ENCODE measurements around the gene DACT1. TPM values are rescaled to one million over a fixed set of nuclear protein-coding genes. Genes with fewer than 3 reads are reported as not detected.

DACT1 gene
- total RNA-seq, 1 donor from 2014 or later: 3.0 TPM

- H3K4me1 Mint-ChIP-seq: peaks cover 46% of the 10 kb centered on the region
- no peak for TF ChIP-seq CTCF (IDR thresholded peaks at IDR 0.05)
- peaks cover 2% of the 10 kb centered on the region for H3K36me3 Mint-ChIP-seq (ENCODE audit: low read depth)
- no peak for ATAC-seq (ENCODE audit: low read depth)
- intact Hi-C loops (cut with micrococcal nuclease): loop anchor here (5.0 to 10.0 kb wide), 8 partner anchors 134 to 1371 kb away; partner anchors contain the start of genes AP5M1, DAAM1, EXOC5 and GPR135
- H3K9me3 Mint-ChIP-seq: no peaks in the 10 kb centered on the region
- H3K27ac Mint-ChIP-seq: no peak overlapping the region
- CTCF ChIA-PET: no interaction called here
- no peak for DNase-seq
- H3K4me3 Mint-ChIP-seq: no peak overlapping the region
- H3K27me3 Mint-ChIP-seq: peaks cover 20% of the 10 kb centered on the region
- POLR2A ChIA-PET: interaction anchor here (0.6 kb wide), 1 partner anchor 20 kb away, joined by 5 read pairs; no protein-coding TSS in a partner anchor
These were observed 1.6 kb upstream of the DACT1 start for GRCh38 chr14:58636129-58636528.

- Mint-ChIP-seq H3K4me1 (peaks cover 46% of the 10 kb centered on the region), H3K27me3 (peaks cover 17% of the 10 kb centered on the region), H3K36me3 (ENCODE audit: low read depth) (peaks cover 4% of the 10 kb centered on the region), H3K27ac (peak overlapping the region; percentile 90), H3K4me3 (peak overlapping the region; percentile 94), H3K9me3 (no peaks in the 10 kb centered on the region)
- ATAC-seq (ENCODE audit: low read depth) (no peak), DNase-seq (no peak)
- ChIA-PET CTCF (interaction anchor here (0.7 kb wide), 1 partner anchor 136 kb away, joined by 3 read pairs; no protein-coding TSS in a partner anchor), POLR2A (interaction anchor here (0.7 to 1.2 kb wide), 3 partner anchors 210 to 393 kb away, joined by 3 to 6 read pairs (median 3); partner anchors contain the start of genes KIAA0586, PSMA3 and TIMM9)
- no peak for TF ChIP-seq CTCF (IDR thresholded peaks at IDR 0.05)
- intact Hi-C loops (cut with micrococcal nuclease): loop anchor here (1.0 to 10.0 kb wide), 9 partner anchors 135 to 1372 kb away; partner anchors contain the start of genes AP5M1, DAAM1, EXOC5 and GPR135
These were observed 747 bp upstream of the DACT1 start for GRCh38 chr14:58637040-58637390.

GRCh38 chr14:58638231-58639197, 752 bp downstream of the DACT1 start:
- Mint-ChIP-seq H3K4me3 (peak overlapping the region; percentile 83), H3K27ac (peak overlapping the region; percentile 50), H3K36me3 (ENCODE audit: low read depth) (peaks cover 4% of the 10 kb centered on the region), H3K27me3 (peaks cover 17% of the 10 kb centered on the region), H3K9me3 (no peaks in the 10 kb centered on the region), H3K4me1 (peaks cover 46% of the 10 kb centered on the region)
- POLR2A ChIA-PET: interaction anchor here (0.6 kb wide), 2 partner anchors 9 to 11 kb away, joined by 3 to 5 read pairs; no protein-coding TSS in a partner anchor
- intact Hi-C loops (cut with micrococcal nuclease): loop anchor here (5.0 to 10.0 kb wide), 8 partner anchors 136 to 1374 kb away; partner anchors contain the start of genes AP5M1, DAAM1, EXOC5 and GPR135
- peak; percentile 21 for ATAC-seq (ENCODE audit: low read depth)
- CTCF ChIA-PET: interaction anchor here (0.7 to 1.2 kb wide), 2 partner anchors 137 to 380 kb away, joined by 3 to 4 read pairs; no protein-coding TSS in a partner anchor
- TF ChIP-seq CTCF (IDR thresholded peaks at IDR 0.05): no peak
- DNase-seq: no peak

- no peak for DNase-seq
- intact Hi-C loops (cut with micrococcal nuclease): loop anchor here (5.0 to 10.0 kb wide), 8 partner anchors 137 to 1374 kb away; partner anchors contain the start of genes AP5M1, DAAM1, EXOC5 and GPR135
- Mint-ChIP-seq H3K27ac (peak overlapping the region; percentile 50), H3K36me3 (ENCODE audit: low read depth) (peaks cover 4% of the 10 kb centered on the region), H3K27me3 (peaks cover 17% of the 10 kb centered on the region), H3K9me3 (no peaks in the 10 kb centered on the region), H3K4me1 (peaks cover 46% of the 10 kb centered on the region), H3K4me3 (peak overlapping the region; percentile 83)
- CTCF ChIA-PET: interaction anchor here (0.7 kb wide), 1 partner anchor 380 kb away, joined by 3 read pairs; no protein-coding TSS in a partner anchor
- no peak for TF ChIP-seq CTCF (IDR thresholded peaks at IDR 0.05)
- no peak for ATAC-seq (ENCODE audit: low read depth)
- POLR2A ChIA-PET: no interaction called here
These were observed 1.4 kb downstream of the DACT1 start for GRCh38 chr14:58639198-58639565.
